GM12878 (cell line): ENCODE measurements around the gene ATG12. TPM values are rescaled to one million over a fixed set of nuclear protein-coding genes. Genes with fewer than 3 reads are reported as not detected.
"Not testable (repeated sequence)": the region's sequence is repeated elsewhere in the genome, so short reads cannot be mapped to it uniquely, and the experiment has no call there.

Experiments
- ATAC-seq: fragments of 200-7000 bp; cut with Tn5 transposase; 3 replicates; pipeline ENCODE4 v1.9.1; 2020; ENCODE audit warnings: mild to moderate bottlenecking, moderate library complexity
- BruUV-seq: library from RNA; stranded (reverse); fragments of 400-500 nt; replicated peaks from 2 replicates; lab custom pipeline; 2021; lab: Mats Ljungman, UMichigan
- CTCF ChIA-PET: fragments of 300-600 bp; sonication (Branson Sonifier 250); formaldehyde crosslinking; extraction: SDS; loops from one replicate; lab custom pipeline; 2021; ENCODE audit warnings: inconsistent platforms; lab: Yijun Ruan, JAX
- POLR2A ChIA-PET: fragments of 350-600 bp; formaldehyde crosslinking; extraction: SDS; loops from one replicate; lab custom pipeline; 2021; ENCODE audit warnings: inconsistent platforms; lab: Charles Lee
- RAD21 ChIA-PET: fragments of 300-600 bp; sonication (Branson Sonifier 250); formaldehyde crosslinking; loops from one replicate; lab custom pipeline; 2023; ENCODE audit warnings: antibody characterized with exemption; ENCODE audit not compliant: unreplicated experiment; lab: Charles Lee
- SMC1A ChIA-PET: fragments of 300-600 bp; sonication (Branson Sonifier 250); formaldehyde crosslinking; loops from one replicate; lab custom pipeline; 2023; ENCODE audit not compliant: unreplicated experiment, uncharacterized antibody; lab: Charles Lee
- DNase-seq: peaks from one replicate; pipeline ENCODE4 v3.0.0-alpha.2; 2011; ENCODE audit warnings: low read depth, low spot score
- FAIRE-seq: peaks from 3 replicates; lab custom pipeline; 2011; peaks lifted over from hg19 to GRCh38; lab: Jason Lieb, UNC
- H2AFZ ChIP-seq: 2 replicates; pipeline ENCODE4 v1.6.0; 2011; ENCODE audit warnings: low read depth, low read length, control low read depth; ENCODE audit not compliant: control insufficient read depth
- H3K27ac ChIP-seq: 2 replicates; pipeline ENCODE4 v1.5.1; 2011; ENCODE audit warnings: control low read depth; ENCODE audit not compliant: control insufficient read depth, insufficient read depth
- H3K27me3 ChIP-seq, 2 experiments: replicated peaks in 1 of 2; 2 replicates each; pipeline versions ENCODE4 v1.6.0 to v1.6.1; 2011; ENCODE audit warnings: low read length in 1 of 2; ENCODE audit not compliant: control insufficient read depth in 2 of 2, insufficient read depth in 2 of 2
- H3K36me3 ChIP-seq, 2 experiments: 2 replicates each; pipeline ENCODE4 v1.5.1; 2011; ENCODE audit warnings: low read length in 1 of 2; ENCODE audit not compliant: control insufficient read depth in 2 of 2, insufficient read depth in 2 of 2
- H3K4me1 ChIP-seq: 2 replicates; pipeline ENCODE4 v1.6.1; 2011; ENCODE audit warnings: mild to moderate bottlenecking, low read length, moderate library complexity, mixed read lengths; ENCODE audit not compliant: control insufficient read depth, insufficient read depth
- H3K4me2 ChIP-seq: 2 replicates; pipeline ENCODE4 v1.6.0; 2011; ENCODE audit warnings: control low read depth; ENCODE audit not compliant: control insufficient read depth, insufficient read depth
- H3K4me3 ChIP-seq: fragments of 200-600 bp; sonication (generic); 2 replicates; pipeline ENCODE4 v1.5.1; 2016
- H3K79me2 ChIP-seq: 2 replicates; pipeline ENCODE4 v1.6.0; 2011; ENCODE audit warnings: low read length; ENCODE audit not compliant: control insufficient read depth, insufficient read depth
- H3K9ac ChIP-seq: 2 replicates; pipeline ENCODE4 v1.8.0; 2011; ENCODE audit warnings: low read length, control low read depth, mixed read lengths; ENCODE audit not compliant: control insufficient read depth, insufficient read depth
- H3K9me3 ChIP-seq: replicated peaks from 3 replicates; pipeline ENCODE4 v1.5.1; 2011; ENCODE audit warnings: mild to moderate bottlenecking, low read length; ENCODE audit not compliant: control insufficient read depth, insufficient read depth
- H4K20me1 ChIP-seq: 2 replicates; pipeline ENCODE4 v1.6.0; 2011; ENCODE audit not compliant: control insufficient read depth, insufficient read depth
- CREB1 ChIP-seq: IDR thresholded peaks from 2 replicates; pipeline ENCODE4 v1.6.1; 2012; ENCODE audit warnings: low read depth, mild to moderate bottlenecking, inconsistent platforms
- RAD21 ChIP-seq: IDR thresholded peaks from 2 replicates; pipeline ENCODE4 v1.6.1; 2011; ENCODE audit warnings: mild to moderate bottlenecking, low read depth, low read length, moderate library complexity; ENCODE audit not compliant: insufficient read depth
- WGBS: methylation state at CpG from one replicate; pipeline ENCODE4 v1.1.6; 2016; ENCODE audit warnings: low lambda C conversion rate; ENCODE audit not compliant: insufficient replicate concordance, insufficient coverage; ENCODE audit errors: missing lambda C conversion rate; 5-methylcytosine and 5-hydroxymethylcytosine counted together
- in situ Hi-C: fragments of 300-500 bp; cut with MboI; formaldehyde crosslinking; loops from 9 replicates; pipeline ENCODE4 v1.14.3; 2018; ENCODE audit warnings: mixed read lengths
- intact Hi-C: fragments of 100-400 bp; cut with micrococcal nuclease; formaldehyde crosslinking; loops from one replicate; pipeline ENCODE4 v1.14.2; 2022; ENCODE audit not compliant: unreplicated experiment
- polyA plus RNA-seq, 11 experiments: library from polyadenylated mRNA; depleted of rRNA in 4 of 11; unstranded in 6 of 11; stranded (reverse) in 5 of 11; fragments of >200 nt; fragmentation: Nextera tagmentation in 4 of 11; fragmentation: Illumina TruSeq in 1 of 11; extraction: Ambion mirVana in 4 of 11; extraction: Trizol in 1 of 11; gene quantifications; 1 replicate in 1 of 11; 2 replicates in 10 of 11; pipeline versions ENCODE4 v1.2.1 to v1.2.3, GENCODE V29; 2011 to 2016; ENCODE audit warnings: inconsistent platforms in 2 of 11, missing spikeins in 2 of 11, low read depth in 1 of 11
- total RNA-seq, 4 experiments: library from RNA; depleted of rRNA in 3 of 4; stranded (reverse); fragments of >200 nt in 3 of 4; fragmentation: Illumina TruSeq in 1 of 4; extraction: Trizol in 1 of 4; gene quantifications; 2 replicates each; pipeline versions ENCODE4 v1.2.1 to v1.2.3, GENCODE V29; 2013 to 2021

The ATG12 gene
- total and polyA plus RNA-seq, 10 of the 15 experiments (the other 5 are each of a cell fraction or from before 2014, with no cell fraction given) = 23.2 to 92.0 (median 58.6) TPM

- Histone ChIP-seq H2AFZ (no peak overlapping the region), H3K4me1 (no peaks in the 10 kb centered on the region), H3K9me3 (no peaks in the 10 kb centered on the region; the same call in 2 of the 3 replicates), H3K79me2 (no peaks in the 10 kb centered on the region; the same call in 1 of the 2 replicates), H3K27me3 (no peaks in the 10 kb centered on the region), H4K20me1 (no peaks in the 10 kb centered on the region), H3K9ac (no peak overlapping the region), H3K4me3 (no peak overlapping the region), H3K27ac (no peak overlapping the region), H3K4me2 (no peak overlapping the region), H3K36me3 (no peaks in the 10 kb centered on the region; a peak in 1 of 4 replicates)
- intact Hi-C loops (loop anchor here (2.0 kb wide), 1 partner anchor 181 kb away; no protein-coding TSS in a partner anchor), in situ Hi-C loops (no loop called here)
- ATAC-seq = no peak
- ChIA-PET RAD21 (interaction anchor here (1.0 to 1.4 kb wide), 2 partner anchors 147 to 182 kb away, joined by 3 to 4 read pairs; no protein-coding TSS in a partner anchor), CTCF (interaction anchor here (1.0 to 1.3 kb wide), 4 partner anchors 16 to 579 kb away, joined by 3 to 8 read pairs (median 4); no protein-coding TSS in a partner anchor), POLR2A (no interaction called here), SMC1A (interaction anchor here (0.8 to 1.3 kb wide), 3 partner anchors 145 to 253 kb away, joined by 3 read pairs; no protein-coding TSS in a partner anchor)
- no peak for FAIRE-seq
- no TSS peak for BruUV-seq
- 63% methylated on average over 1 of the region's 1 CpG for WGBS
- no peak for DNase-seq
- TF ChIP-seq CREB1 = no peak
- peak; percentile 15; the same call in 1 of the 2 replicates for TF ChIP-seq RAD21
Observed at GRCh38 chr5:115888027-115888426, 46.7 kb upstream of the ATG12 start.

- intact Hi-C loops, FAIRE-seq, CTCF ChIA-PET, H2AFZ ChIP-seq, H4K20me1 ChIP-seq, H3K9me3 ChIP-seq, H3K27ac ChIP-seq, POLR2A ChIA-PET, H3K79me2 ChIP-seq, in situ Hi-C loops, H3K36me3 ChIP-seq, ATAC-seq, H3K4me3 ChIP-seq, DNase-seq, H3K4me2 ChIP-seq, BruUV-seq, SMC1A ChIA-PET, H3K4me1 ChIP-seq, H3K27me3 ChIP-seq, H3K9ac ChIP-seq: not testable (repeated sequence)
- WGBS = 79% methylated on average over 3 of the region's 3 CpGs
- RAD21 ChIA-PET = interaction anchor here (1.0 kb wide), 1 partner anchor 183 kb away, joined by 3 read pairs; no protein-coding TSS in a partner anchor
Observed at GRCh38 chr5:115885208-115885607, 43.8 kb upstream of the ATG12 start.
